Thyroid gland (tissue), 4 donors: ENCODE results near the gene FSTL4.

Source experiments
- CTCF ChIP-seq, 6 experiments: fragments of 200-600 bp in 3 of 6; fragments of 450-650 bp in 3 of 6; sonication (generic) in 3 of 6; IDR thresholded peaks; one replicate each; pipeline ENCODE4 v1.5.1; 2016 to 2019; ENCODE audit warnings: antibody characterized with exemption in 6 of 6, mild to moderate bottlenecking in 2 of 6, inconsistent platforms in 1 of 6, moderate library complexity in 1 of 6
- POLR2A ChIP-seq, 2 donors: fragments of 450-650 bp; IDR thresholded peaks; one replicate each; pipeline ENCODE4 v1.6.1; 2017; ENCODE audit warnings: antibody characterized with exemption in 2 of 2, mild to moderate bottlenecking in 2 of 2, moderate library complexity in 1 of 2

DNA sequence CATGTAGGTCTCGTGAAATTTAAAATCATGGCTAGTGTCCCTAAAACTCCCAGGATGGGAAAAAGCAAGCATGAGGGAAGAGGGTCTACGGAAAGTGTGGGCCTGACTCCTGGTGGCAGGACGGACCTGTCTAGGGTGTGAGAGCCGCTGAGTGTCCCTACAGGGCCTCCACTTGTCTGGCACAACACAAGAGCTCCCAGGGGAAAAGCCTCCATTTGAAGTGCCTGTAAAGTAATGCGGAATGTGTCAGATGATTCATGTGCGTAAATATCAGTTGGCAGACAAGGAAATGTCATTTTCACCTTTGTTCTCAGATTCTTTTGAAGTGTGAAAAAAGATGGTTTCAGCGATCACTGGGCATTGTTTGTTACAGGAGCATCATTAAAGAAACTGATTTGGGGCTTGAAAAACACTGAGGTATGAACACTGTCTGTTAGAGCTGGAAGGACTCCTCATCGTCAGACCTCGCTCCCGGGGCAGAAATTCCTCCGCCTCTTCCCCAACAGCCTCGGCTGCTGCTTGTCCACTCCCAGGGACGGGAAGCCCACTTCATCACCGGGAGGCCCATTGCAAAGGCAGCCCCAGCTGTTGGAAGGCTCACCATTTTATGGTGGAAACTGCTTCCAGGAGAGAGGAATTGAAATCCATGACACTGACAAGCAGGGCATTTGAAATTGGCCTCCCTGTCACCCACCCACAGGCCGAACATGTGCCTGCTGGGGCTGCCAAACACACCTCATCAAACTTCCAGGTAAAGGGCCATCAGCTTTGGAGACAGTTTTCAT, 240.8 kb downstream of the FSTL4 start:
- TF ChIP-seq CTCF (IDR thresholded peaks at IDR 0.05) (no peak), POLR2A (IDR thresholded peaks at IDR 0.05) (no peak)
